Fibroblast of pulmonary artery (primary cell): ENCODE data around the gene PRR5L.
A peak's percentile ranks its signal among the peaks of the same experiment; 100 is the strongest.

Source experiments
- DNase-seq: peaks from one replicate; pipeline ENCODE4 v3.0.0-alpha.2; 2010; ENCODE audit warnings: low read depth
- H3K4me3 ChIP-seq: replicated peaks from 2 replicates; pipeline ENCODE4 v1.5.1; 2011; ENCODE audit warnings: low read depth, mild to moderate bottlenecking, control low read depth, low read length, moderate library complexity
- TF ChIP-seq, protein P1 (sequence below): IDR thresholded peaks from 2 replicates; pipeline ENCODE4 v1.5.1; 2011; ENCODE audit warnings: mild to moderate bottlenecking, control low read depth, low read length, inconsistent platforms; ENCODE audit errors: missing control alignments

Gene PRR5L

DNA sequence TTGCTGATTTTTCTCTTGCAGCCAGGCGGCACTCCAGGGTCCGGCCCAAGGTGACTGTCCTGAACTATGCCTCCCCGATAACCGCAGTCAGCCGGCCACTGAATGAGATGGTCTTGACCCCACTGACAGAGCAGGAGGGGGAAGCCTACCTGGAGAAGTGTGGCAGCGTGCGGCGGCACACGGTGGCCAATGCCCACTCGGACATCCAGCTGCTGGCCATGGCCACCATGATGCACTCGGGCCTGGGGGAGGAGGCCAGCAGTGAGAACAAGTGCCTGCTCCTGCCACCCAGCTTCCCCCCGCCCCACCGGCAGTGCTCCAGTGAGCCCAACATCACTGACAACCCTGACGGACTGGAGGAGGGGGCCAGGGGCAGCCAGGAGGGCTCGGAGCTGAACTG lies 166.2 kb downstream of the PRR5L start:
- TF ChIP-seq, protein P1, sequence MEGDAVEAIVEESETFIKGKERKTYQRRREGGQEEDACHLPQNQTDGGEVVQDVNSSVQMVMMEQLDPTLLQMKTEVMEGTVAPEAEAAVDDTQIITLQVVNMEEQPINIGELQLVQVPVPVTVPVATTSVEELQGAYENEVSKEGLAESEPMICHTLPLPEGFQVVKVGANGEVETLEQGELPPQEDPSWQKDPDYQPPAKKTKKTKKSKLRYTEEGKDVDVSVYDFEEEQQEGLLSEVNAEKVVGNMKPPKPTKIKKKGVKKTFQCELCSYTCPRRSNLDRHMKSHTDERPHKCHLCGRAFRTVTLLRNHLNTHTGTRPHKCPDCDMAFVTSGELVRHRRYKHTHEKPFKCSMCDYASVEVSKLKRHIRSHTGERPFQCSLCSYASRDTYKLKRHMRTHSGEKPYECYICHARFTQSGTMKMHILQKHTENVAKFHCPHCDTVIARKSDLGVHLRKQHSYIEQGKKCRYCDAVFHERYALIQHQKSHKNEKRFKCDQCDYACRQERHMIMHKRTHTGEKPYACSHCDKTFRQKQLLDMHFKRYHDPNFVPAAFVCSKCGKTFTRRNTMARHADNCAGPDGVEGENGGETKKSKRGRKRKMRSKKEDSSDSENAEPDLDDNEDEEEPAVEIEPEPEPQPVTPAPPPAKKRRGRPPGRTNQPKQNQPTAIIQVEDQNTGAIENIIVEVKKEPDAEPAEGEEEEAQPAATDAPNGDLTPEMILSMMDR, result no peak
- DNase-seq, result no peak
- no peak overlapping the region for H3K4me3 ChIP-seq

DNA sequence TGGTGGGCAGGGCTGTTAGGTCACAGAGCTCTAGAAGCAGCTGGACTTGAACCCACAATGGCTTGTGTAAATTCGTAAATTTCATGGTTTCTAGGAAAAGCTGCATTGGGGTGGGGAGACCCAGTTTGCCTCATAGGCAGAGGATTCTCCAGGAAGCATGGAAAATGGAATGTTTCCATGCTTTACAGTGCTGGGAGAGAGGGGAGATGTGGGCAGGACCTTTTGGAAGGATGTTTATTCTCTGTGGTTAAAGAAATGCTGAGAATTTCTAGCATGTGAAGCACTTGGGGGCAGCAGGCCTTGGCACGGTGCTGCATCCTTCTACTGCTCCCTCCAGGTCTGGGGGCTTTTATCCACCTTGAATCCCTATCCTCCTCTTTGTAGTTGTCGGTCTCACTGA lies 167.7 kb downstream of the PRR5L start:
- no peak overlapping the region for H3K4me3 ChIP-seq
- TF ChIP-seq, protein P1, result no peak
- DNase-seq, result peak; percentile 21

DNA sequence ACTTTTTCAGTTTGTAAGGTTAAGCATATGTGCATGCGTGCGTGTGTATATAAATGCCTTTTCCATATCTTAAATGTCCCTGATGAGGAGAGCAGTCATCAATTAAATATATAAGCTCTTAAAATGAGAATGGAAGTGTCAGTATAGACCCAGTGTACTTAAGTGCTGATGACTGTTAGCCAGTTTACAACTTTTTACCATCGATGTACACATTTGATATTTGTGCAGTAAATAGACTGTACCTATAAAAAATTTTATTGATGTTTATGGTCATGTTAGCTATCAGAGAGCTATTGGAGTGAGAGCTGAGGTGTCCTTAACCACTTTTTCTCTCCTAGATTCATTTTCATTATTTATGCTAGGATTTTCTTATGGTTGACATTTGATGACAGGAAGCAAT lies 168.6 kb downstream of the PRR5L start:
- H3K4me3 ChIP-seq, result no peak overlapping the region
- DNase-seq, result no peak
- TF ChIP-seq, protein P1, result no peak

DNA sequence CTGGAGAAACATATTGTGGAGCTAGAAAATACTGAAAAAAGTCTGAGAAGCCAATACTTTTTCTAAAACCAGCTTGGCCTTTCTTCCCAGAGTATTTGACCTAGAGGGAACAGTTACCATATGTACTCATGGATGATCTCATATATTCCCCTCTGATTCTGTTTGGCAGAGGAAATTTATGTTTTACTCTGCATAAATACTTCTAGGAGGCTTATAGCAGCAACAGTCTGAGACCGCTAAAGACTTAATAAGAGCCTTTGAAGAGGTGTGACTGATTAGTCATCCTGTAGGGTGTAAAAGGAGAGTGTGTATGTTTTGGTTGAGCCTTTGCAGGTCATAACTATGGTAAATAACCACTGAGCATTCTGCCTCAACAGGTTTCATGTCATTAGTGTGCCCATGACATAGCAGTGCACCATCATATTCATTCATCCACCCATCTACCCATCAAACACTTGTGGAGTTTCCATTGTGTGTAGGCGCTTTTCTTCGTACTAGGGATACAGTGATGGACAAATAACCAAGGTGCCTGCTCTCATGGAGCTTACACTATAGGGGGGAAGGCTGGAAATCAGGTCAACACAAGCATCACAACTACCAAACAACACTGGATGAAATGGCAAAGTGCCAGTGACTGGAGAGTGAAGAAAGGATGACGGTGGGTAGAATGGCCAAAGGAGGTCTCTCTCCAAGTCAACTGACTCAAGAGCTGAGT lies 169.5 kb downstream of the PRR5L start:
- TF ChIP-seq, protein P1, result no peak
- no peak overlapping the region for H3K4me3 ChIP-seq
- no peak for DNase-seq

DNA sequence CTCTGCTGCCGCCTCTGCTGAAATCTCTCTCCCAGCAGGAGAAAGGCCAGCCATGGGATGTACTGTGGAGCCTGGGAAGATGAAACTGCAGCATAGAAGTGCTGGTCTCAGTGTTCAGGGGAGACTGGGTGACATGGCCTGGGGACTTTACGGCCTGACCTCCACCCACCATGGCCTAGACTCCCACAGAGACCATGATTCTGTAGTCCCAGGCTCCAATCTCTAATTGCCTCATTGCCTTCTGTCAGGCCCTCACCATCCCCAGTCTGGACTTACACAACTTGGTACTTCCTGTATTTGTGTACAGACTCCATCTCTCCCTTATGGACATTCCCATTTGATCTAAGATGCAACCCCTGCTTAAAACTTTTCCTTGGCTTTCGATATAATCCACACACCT lies 170.9 kb downstream of the PRR5L start:
- TF ChIP-seq, protein P1, result no peak
- H3K4me3 ChIP-seq, result no peak overlapping the region
- DNase-seq, result peak; percentile 34

DNA sequence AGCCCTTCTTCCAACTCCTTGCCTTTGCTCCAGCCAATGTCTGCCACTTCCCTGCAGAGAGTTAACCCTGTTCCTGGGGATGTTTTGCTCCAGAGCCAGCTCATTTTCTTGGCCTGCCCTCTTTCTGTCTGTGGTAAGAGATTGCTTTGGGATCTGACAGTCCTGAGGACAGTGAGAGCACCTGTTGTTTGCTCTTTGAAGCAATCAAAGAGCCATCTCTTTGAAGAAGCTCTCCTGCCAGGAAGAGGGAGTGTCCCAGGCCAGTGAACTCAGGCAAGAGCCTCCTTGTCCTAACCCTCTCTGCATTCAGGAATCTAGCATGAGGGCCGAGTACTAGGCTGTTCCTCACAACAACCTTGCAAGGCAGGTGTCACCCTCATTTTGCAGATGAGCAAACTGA lies 171.8 kb downstream of the PRR5L start:
- DNase-seq, result no peak
- H3K4me3 ChIP-seq, result no peak overlapping the region
- TF ChIP-seq, protein P1, result no peak

DNA sequence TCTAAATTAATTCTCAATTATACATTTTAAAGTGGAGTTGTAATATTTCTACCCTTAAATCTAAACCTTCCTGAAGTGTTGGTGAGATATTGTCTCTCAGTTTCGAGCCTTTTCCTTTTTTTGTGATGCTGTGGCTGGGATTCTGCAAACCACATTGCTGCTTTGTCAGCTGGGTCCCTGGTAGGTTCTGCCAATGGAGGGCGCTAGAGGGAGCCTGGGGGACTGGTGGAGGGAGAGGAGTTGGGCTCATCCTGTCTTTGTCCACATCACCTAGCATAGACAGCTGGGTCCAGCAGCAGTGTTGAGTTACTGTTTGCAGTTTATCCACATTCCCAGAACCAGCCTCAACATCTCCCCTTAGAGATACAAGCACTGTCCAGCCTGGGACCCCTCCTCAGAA lies 173.0 kb downstream of the PRR5L start:
- H3K4me3 ChIP-seq, result no peak overlapping the region
- TF ChIP-seq, protein P1, result peak; percentile 37
- peak; percentile 20 for DNase-seq
